Stimulated activated CD4-positive, alpha-beta T cell treated with anti-CD3 and anti-CD28 coated beads, Interleukin-2, amount 100 ng/mL, for 48 hours (primary cell): ENCODE results near the gene RABGEF1.
A peak's percentile ranks its signal among the peaks of the same experiment; 100 is the strongest.
"Not testable (repeated sequence)": the region's sequence is repeated elsewhere in the genome, so short reads cannot be mapped to it uniquely, and the experiment has no call there.

ENCODE experiments used
- DNase-seq, 2 donors: peaks; one replicate each; pipeline ENCODE4 v3.0.0-alpha.2; 2020

The RABGEF1 gene

DNA sequence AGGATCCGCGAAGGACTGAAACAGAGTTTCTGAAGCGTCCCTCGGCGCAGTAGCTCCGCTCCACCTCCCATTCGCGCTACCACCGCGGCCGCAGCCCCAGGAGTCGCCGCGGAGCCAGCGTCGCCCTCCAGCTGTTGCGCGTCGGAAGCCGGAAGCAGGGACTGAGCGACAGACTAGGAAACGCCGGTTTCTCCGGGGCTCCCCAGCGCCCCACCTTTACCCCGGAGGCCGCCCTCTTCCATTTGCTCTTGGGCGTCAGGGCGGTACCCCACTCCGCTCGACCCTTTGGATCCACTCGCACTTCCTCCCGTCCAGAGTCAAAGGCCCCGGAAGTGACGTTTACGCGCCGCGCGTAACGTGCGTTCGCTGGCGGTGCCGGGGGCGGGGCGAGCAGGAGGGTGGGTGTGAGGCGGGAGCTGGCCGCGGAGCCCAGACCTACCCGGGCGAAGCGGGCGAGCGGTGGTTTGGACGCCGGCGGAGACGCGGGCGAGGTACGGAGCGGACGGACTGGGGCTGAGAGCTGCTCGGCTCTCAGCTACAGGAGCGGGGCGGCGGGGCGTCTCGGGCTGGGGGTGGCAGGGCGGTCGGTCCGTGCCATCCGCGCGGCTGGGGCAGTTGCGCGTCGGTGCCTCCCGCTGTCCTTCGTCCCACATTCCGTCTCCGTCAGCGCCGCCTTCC lies at the start of gene RABGEF1:
RABGEF1 (plus strand) TSS at position 432 of the 678 bp plus-strand sequence. CDS start 31,167 bp downstream, outside the sequence.
- DNase-seq, result peak; percentile 95 to 97

DNA sequence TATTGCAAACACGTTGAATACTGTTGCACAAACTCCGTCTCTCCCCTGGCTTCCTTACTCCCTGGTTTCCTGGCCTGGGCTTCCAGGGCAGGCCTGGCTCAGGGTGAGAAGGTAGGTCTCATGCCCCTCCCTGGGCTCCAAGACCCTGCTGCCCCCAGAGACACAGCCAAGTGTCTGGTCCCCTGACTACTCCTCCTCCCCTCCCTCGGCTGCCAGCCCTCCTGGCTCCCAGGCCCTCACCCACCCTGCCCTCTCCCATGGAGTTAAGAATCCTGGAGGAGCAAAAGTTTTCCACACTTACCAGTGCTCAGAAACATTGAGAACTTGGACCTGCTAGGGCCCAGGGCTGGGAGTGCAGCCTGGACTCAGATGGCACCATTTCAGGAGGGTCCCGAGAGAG lies 47.2 kb upstream of the RABGEF1 start:
- DNase-seq, result no peak

DNA sequence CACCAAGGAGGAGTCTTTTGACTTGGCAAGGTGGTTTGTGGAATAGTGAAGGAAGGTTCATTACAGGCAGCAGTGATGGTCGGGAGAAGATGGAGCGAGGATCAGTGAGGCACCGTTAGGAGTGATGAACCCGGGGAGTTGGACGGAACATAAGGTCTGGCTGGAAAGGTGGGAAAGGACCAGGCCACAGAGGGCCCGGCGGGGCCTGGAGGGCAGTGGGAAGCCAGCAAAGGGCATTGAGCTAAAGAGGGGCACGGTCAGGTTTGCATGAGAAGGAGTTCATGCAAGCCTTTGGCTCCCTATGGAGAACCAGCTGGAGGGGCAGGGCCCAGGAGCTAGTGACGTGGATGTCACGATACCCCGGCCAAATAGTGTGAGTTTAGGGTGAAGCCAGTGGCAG lies 46.2 kb upstream of the RABGEF1 start:
- no peak for DNase-seq

DNA sequence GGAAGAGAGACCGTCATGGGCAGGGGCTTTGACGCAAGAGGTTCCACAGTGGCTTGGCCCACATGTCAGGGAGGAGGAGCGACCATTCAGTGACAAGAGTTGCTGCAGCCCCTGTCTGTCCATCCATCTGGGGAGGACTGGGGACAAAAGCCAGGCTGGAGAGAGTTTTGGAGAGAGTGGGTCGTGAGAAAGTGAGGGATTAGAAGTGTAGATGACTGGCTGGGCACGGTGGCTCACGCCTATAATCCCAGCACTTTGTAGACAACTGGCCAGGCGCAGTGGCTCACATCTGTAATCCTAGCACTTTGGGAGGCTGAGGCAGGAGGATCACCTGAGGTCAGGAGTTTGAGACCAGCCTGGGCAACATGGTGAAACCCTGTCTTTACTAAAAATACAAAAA lies 45.1 kb upstream of the RABGEF1 start:
- not testable (repeated sequence) for DNase-seq

GRCh38 chr7:66696134-66696533 lies 44.4 kb upstream of the RABGEF1 start:
- not testable (repeated sequence) for DNase-seq

GRCh38 chr7:66696774-66697191 lies 43.8 kb upstream of the RABGEF1 start:
- DNase-seq, result no peak

GRCh38 chr7:66697449-66698438 lies 42.8 kb upstream of the RABGEF1 start:
- no peak for DNase-seq

GRCh38 chr7:66698652-66699205 lies 41.8 kb upstream of the RABGEF1 start:
- no peak for DNase-seq

DNA sequence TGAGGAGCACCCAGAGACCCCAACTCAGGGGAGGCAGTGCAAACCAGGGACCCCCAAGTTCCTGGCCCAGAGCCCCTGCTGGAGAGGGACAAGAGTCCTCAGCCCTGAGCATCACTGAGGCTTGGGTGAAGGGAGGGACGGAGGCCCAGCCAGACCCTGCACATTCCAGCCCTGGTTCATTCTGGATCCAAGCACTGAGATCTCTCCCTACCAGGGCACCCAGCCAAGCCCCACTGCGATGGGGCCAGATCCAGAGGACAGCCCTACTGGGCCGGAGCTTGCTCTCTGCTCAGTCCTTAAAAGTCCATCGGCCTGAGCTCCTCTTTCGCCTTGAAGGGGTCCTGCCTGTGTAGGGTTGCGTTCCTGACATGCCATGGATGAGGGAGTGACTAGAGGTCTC lies 40.5 kb upstream of the RABGEF1 start:
- DNase-seq, result no peak

- DNase-seq, result no peak
Observed at GRCh38 chr7:66700633-66701131, 39.9 kb upstream of the RABGEF1 start.

GRCh38 chr7:66707825-66708224 lies 32.7 kb upstream of the RABGEF1 start:
- DNase-seq, result no peak

GRCh38 chr7:66710752-66711151 lies 29.8 kb upstream of the RABGEF1 start:
- not testable (repeated sequence) for DNase-seq

DNA sequence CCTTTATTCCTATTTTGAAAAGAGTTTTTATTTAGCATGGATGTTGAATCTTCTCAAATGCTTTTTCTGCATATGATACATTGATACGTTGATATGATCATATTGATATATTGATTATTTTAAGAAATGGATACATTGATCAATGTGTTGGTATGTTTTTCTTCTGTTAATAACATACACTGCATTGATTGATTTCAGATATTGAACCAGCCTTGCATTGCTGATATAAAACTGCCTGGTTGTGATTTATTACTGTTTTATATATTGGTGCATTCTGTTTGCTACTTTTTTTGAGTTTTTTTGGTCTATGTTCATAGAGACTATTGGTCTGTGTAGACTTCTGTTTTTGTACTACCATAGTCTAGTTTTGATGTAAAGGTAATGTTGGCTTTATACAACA lies 26.8 kb upstream of the RABGEF1 start:
- DNase-seq, result no peak

DNA sequence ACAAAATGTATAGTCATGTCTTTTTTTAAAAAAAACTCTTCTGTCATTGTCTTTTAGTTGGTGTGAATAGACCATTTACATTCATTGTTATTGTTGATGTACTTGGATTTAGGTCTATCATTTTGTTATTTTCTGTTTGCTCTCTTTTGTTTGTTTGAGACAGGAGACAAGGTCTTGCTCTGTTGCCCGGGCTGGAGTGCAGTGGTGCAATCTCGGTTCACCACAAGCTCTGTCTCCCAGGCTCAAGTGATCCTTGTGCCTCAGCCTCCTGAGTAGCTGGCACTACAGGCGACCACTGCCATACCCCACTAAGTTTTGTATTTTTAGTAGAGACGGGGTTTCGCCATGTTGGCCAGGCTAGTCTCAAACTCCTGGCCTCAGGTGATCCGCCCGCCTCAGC lies 23.9 kb upstream of the RABGEF1 start:
- DNase-seq, result not testable (repeated sequence)

- no peak for DNase-seq
Observed at GRCh38 chr7:66720561-66720960, 20.0 kb upstream of the RABGEF1 start.

DNA sequence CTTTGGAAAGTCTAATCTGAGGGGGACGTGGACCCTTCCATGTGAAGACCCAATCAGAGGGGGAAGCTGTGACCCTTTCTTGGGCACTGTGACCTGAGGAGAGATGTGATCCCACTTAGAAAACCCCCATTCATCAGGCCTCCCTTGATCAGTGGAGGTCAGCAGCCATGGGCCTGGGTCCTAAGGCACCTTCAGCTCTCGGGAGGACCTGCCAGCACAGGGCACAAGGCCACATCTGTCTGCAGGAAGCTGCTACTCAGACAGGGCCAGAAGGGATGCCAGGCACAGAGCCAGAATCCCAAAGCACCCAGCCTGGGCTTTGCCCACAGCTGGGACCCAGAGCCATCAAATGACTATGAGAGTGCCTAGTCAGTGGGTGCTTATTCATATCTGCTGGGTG lies 14.7 kb upstream of the RABGEF1 start:
- no peak for DNase-seq

DNA sequence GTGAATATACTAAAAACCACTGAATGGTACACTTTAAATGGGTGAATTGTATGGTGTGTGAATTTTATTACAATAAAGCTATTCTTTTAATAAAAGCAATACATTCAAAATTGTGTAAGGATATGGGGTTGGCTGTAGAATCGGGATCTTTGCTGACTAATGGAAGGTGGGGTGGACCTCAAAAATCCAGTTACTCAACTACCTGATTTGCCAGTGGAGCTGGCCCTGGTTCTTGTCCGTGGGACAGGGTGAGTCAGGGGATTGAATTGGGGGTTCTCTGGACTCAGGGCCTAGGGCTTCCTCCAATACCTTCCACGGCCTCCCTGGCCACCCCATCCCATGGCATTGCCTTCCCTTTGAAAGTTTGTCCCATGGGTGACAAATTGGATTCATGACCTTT lies 13.5 kb upstream of the RABGEF1 start:
- no peak for DNase-seq

DNA sequence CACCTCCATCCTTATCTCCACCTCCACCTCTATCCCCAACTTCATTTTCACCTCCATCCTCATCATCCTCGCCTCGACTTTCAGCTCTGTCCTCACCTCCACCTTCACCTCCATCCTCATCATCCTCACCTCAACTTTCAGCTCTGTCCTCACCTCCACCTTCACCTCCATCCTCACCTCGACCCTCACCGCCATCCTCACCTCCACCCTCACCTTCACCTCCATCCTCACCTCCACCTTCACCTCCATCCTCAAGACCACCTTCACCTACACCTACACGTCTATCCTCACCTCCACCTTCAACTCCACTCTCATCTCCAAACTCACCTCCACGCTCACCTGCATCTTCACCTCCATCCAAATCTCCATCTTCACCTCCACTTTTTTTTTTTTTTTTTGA lies 12.0 kb upstream of the RABGEF1 start:
- DNase-seq, result no peak

DNA sequence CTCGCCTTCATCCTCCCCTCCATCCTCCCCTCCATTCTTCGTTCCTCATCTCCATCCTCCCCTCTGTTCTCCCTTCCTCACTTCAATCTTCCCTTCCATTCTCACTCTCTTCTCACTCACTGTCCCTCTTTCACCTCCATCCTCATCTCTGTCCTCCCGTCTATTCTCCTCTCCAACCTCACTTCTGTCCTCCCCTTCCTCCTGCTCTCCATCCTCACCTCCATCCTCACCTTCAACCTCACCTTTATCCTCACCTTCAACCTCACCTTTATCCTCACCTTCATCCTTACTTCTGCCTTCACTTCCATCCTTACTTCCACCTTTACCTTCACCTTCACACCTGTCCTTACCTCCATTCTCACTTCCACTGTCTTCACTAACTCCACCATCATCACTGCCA lies 11.3 kb upstream of the RABGEF1 start:
- no peak for DNase-seq

DNA sequence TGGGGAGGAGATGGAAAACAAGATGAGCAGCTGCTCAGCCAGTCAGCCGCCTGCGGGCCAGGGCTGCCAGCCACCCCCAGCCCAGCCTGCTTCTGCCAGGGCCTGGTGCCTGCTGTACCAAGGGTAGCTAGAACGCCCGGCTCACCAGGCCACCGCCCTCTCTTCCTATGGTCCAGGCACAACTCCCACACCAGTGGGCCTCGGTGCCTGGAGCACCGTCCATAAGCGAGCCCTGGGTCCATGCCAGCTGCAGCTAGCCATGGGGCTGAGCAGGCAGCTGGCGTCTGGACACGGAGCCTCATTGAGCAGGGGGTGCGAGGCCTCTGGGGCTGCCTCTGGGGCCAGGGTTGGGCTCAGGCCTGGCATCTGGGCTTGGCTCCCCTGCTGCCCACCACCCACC lies 8.5 kb upstream of the RABGEF1 start:
- DNase-seq, result no peak

DNA sequence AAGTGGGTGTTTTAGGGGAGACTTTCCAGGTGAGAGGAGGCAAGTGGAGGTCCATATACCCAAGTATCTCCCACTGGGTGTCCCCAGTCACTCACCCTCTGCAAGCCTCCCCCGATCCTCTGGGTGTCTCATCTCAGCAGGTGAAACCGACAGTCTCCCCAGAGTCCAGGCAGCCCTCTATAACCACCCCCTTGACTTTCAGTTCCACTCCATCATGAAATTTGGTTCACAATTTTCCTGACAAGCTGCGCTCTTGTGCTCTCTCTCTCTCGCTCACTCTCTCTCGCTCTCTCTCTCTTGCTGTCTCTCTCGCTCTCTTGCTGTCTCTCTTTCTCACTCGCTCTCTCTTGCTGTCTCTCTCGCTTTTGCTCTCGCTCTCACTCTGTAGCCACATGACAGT lies 8.1 kb upstream of the RABGEF1 start:
- no peak for DNase-seq

- no peak for DNase-seq
Observed at GRCh38 chr7:66734006-66734405, 6.5 kb upstream of the RABGEF1 start.

DNA sequence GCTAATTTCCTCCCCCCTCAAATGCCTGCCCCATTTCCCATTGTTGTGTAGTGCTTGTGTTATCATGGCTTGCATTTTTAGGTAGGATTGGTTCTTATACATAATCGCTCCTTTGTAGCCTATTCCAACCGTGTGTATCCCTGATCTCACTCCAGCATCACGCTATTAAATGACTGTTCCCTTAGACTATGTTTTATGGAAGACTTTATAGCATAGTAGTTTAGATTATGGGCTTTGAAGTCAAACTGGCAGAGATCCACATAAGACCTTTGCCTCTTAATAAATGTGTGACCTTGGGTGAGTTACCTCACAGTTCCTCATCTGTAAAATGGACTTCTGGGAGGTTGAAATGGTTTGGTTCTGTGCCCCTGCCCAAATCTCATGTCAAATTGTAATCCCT lies 5.4 kb upstream of the RABGEF1 start:
- no peak for DNase-seq

DNA sequence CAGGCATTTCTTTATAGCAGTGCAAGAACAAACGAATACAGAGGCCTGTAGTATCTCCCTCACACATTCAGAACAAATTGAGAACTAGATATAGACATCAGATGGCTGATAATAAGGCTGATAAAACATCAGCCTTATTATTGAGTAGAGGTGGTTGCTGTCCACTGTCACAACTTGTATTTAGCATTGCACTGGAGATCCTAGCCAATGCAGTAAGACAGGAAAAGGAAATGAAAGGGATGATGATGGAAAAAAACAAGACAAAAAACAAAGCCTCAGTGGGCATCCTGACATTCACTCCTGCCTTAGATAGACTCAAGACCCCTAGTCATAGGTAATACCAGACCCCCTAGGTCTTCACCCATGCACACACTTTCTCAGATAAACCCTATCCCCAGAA lies 4.7 kb upstream of the RABGEF1 start:
- DNase-seq, result no peak
